Sigmoid colon (tissue), 4 donors: ENCODE measurements around the gene CRTAC1.

Source experiments
- EP300 ChIP-seq, 4 donors: sonication (generic); formaldehyde crosslinking; IDR thresholded peaks; one replicate each; pipeline ENCODE4 v1.6.1; 2017; ENCODE audit warnings: antibody characterized with exemption in 4 of 4
- POLR2AphosphoS5 ChIP-seq, 4 donors: sonication (generic); formaldehyde crosslinking; IDR thresholded peaks; one replicate each; pipeline ENCODE4 v1.6.1; 2017; ENCODE audit warnings: antibody characterized with exemption in 4 of 4
- TF ChIP-seq, protein P1 (sequence below), 4 experiments: fragments of 450-650 bp in 3 of 4; fragments of 200-600 bp in 1 of 4; IDR thresholded peaks; one replicate each; pipeline ENCODE4 v1.5.1; 2016 to 2019; ENCODE audit warnings: antibody characterized with exemption in 4 of 4, mild to moderate bottlenecking in 3 of 4, moderate library complexity in 2 of 4

DNA sequence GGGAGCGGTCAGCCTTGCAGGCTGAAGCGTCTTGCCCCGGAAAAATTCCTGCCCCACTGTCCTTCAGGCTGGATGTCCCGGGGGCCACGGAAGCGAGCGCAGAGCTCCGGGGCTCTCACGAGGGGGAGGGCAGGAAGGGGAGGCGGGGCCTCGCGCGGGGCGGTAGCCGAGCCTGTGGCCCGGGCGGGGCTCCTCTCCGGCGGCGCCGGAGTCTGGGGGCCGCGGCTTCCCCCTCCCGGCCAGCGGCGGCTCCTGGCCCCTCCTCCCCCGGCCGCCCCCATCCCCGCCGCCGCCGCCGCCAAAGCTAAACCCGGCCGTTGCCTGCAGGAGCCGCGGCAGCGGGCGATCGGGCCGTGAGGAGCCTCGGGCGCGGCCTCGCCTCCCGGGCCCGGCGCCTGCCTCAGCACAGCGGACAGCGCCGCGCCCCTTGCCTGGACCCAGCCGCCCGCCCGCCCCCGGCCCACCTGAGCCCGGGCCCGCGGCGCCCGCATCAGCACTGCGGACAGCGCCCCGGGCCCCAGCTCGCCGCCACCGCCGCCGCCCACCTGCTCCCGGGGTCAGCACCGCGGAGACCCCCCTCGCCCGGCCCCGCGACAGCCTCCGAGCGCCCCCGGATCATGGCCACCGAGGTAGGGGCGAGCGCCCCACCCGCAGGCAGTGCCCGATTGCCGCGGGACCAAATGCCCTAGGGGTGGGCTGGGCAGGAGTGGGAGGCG lies 180.6 kb downstream of the CRTAC1 start, which contains the start of gene GOLGA7B:
- TF ChIP-seq, protein P1, sequence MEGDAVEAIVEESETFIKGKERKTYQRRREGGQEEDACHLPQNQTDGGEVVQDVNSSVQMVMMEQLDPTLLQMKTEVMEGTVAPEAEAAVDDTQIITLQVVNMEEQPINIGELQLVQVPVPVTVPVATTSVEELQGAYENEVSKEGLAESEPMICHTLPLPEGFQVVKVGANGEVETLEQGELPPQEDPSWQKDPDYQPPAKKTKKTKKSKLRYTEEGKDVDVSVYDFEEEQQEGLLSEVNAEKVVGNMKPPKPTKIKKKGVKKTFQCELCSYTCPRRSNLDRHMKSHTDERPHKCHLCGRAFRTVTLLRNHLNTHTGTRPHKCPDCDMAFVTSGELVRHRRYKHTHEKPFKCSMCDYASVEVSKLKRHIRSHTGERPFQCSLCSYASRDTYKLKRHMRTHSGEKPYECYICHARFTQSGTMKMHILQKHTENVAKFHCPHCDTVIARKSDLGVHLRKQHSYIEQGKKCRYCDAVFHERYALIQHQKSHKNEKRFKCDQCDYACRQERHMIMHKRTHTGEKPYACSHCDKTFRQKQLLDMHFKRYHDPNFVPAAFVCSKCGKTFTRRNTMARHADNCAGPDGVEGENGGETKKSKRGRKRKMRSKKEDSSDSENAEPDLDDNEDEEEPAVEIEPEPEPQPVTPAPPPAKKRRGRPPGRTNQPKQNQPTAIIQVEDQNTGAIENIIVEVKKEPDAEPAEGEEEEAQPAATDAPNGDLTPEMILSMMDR (IDR thresholded peaks at IDR 0.05) = no peak
- TF ChIP-seq EP300 (IDR thresholded peaks at IDR 0.05) (no peak), POLR2AphosphoS5 (IDR thresholded peaks at IDR 0.05) (no peak)
